Measurements from ENCODE around the gene SCEL. TPM values are rescaled to one million over a fixed set of nuclear protein-coding genes. Genes with fewer than 3 reads are reported as not detected.

The SCEL gene
- total RNA-seq, 2 experiments from 2014 or later, result not detected

GRCh38 chr13:77583581-77583980, 48.1 kb downstream of the SCEL start:
- Mint-ChIP-seq H3K4me1 (ENCODE audit: low read depth) (no peaks in the 10 kb centered on the region), H3K4me3 (no peak overlapping the region), H3K27me3 (no peaks in the 10 kb centered on the region), H3K36me3 (ENCODE audit: low read depth) (no peaks in the 10 kb centered on the region), H3K27ac (no peak overlapping the region), H3K9me3 (no peaks in the 10 kb centered on the region)
- TF ChIP-seq, protein P1, sequence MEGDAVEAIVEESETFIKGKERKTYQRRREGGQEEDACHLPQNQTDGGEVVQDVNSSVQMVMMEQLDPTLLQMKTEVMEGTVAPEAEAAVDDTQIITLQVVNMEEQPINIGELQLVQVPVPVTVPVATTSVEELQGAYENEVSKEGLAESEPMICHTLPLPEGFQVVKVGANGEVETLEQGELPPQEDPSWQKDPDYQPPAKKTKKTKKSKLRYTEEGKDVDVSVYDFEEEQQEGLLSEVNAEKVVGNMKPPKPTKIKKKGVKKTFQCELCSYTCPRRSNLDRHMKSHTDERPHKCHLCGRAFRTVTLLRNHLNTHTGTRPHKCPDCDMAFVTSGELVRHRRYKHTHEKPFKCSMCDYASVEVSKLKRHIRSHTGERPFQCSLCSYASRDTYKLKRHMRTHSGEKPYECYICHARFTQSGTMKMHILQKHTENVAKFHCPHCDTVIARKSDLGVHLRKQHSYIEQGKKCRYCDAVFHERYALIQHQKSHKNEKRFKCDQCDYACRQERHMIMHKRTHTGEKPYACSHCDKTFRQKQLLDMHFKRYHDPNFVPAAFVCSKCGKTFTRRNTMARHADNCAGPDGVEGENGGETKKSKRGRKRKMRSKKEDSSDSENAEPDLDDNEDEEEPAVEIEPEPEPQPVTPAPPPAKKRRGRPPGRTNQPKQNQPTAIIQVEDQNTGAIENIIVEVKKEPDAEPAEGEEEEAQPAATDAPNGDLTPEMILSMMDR (IDR thresholded peaks at IDR 0.05), result no peak
- ChIA-PET CTCF (interaction anchor here (1.9 kb wide), 1 partner anchor 10 kb away, joined by 11 read pairs; no protein-coding TSS in a partner anchor), POLR2A (no interaction called here)
- ATAC-seq (no peak), DNase-seq (no peak)
- intact Hi-C loops (cut with micrococcal nuclease), result no loop called here

DNA sequence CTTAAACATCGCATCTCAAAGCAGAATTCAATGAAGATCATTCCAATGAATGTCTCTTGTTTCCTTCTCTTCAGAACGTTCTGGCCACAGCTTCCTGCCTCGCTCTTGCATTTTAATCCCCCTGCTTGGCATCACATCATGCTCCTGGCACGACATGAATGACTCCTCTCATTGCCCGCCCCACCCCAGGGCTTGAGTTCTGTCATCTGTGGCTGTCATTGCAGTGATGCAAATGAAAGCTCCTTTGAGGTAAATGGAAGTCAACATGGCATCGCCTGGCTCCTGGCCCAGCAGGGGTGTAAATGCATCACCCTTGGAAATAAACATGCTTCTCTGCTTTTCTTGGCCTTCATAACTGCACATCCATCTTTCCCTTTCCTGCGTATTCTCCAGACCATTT, 48.6 kb downstream of the SCEL start:
- Mint-ChIP-seq H3K4me1 (ENCODE audit: low read depth) (no peaks in the 10 kb centered on the region), H3K9me3 (no peaks in the 10 kb centered on the region), H3K27me3 (no peaks in the 10 kb centered on the region), H3K36me3 (ENCODE audit: low read depth) (no peaks in the 10 kb centered on the region), H3K4me3 (no peak overlapping the region), H3K27ac (no peak overlapping the region)
- intact Hi-C loops (cut with micrococcal nuclease), result no loop called here
- no peak for DNase-seq
- CTCF ChIA-PET, result interaction anchor here (1.9 kb wide), 1 partner anchor 9 kb away, joined by 11 read pairs; no protein-coding TSS in a partner anchor
- POLR2A ChIA-PET, result no interaction called here
- ATAC-seq, result no peak
- TF ChIP-seq, protein P1 (IDR thresholded peaks at IDR 0.05), result no peak

DNA sequence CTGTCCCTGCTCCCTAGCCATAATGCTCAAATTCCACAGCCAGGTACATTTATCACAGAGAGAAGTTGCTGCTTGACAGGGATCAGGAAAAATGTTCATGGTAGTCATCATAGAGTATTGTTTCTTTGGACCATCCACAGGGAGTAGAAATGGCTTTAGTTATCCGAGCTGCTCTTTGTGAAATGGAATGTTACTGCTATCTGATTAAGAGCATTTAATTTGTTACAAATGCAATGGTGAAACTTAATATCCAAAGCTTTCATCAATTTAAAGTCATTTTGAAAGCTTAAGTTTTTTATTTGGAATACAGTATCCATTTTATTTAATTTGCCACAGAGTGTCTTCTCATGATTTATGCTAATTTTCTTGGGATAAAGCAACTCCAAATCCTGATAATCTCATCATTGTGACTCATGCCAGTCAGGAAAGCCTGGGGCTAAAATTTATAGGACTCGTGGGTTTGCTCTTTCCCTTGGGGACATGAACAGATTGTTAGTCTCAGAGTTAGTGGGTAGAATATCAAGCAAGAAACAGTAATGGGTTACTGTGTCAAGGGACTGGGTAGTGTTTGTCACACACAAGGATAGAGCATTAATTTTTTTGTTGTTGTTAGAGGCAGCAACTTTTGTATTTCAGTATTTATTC, 59.8 kb downstream of the SCEL start:
- Mint-ChIP-seq H3K4me3 (no peak overlapping the region), H3K27me3 (peaks cover 17% of the 10 kb centered on the region), H3K4me1 (ENCODE audit: low read depth) (no peaks in the 10 kb centered on the region), H3K9me3 (no peaks in the 10 kb centered on the region), H3K36me3 (ENCODE audit: low read depth) (no peaks in the 10 kb centered on the region), H3K27ac (no peak overlapping the region)
- CTCF ChIA-PET, result interaction anchor here (6.6 kb wide), 1 partner anchor 155 kb away, joined by 106 read pairs; no protein-coding TSS in a partner anchor
- DNase-seq, result no peak
- no peak for ATAC-seq
- TF ChIP-seq, protein P1 (IDR thresholded peaks at IDR 0.05), result no peak
- POLR2A ChIA-PET, result interaction anchor here (0.5 kb wide), 1 partner anchor 62 kb away, joined by 3 read pairs; no protein-coding TSS in a partner anchor
- intact Hi-C loops (cut with micrococcal nuclease), result no loop called here

GRCh38 chr13:77596777-77597176, 61.3 kb downstream of the SCEL start:
- DNase-seq, result no peak
- no peak for ATAC-seq
- ChIA-PET CTCF (interaction anchor here (6.6 kb wide), 1 partner anchor 154 kb away, joined by 106 read pairs; no protein-coding TSS in a partner anchor), POLR2A (no interaction called here)
- Mint-ChIP-seq H3K27me3 (peaks cover 17% of the 10 kb centered on the region), H3K27ac (no peak overlapping the region), H3K4me1 (ENCODE audit: low read depth) (no peaks in the 10 kb centered on the region), H3K4me3 (no peak overlapping the region), H3K9me3 (no peaks in the 10 kb centered on the region), H3K36me3 (ENCODE audit: low read depth) (no peaks in the 10 kb centered on the region)
- intact Hi-C loops (cut with micrococcal nuclease), result no loop called here
- TF ChIP-seq, protein P1 (IDR thresholded peaks at IDR 0.05), result no peak

DNA sequence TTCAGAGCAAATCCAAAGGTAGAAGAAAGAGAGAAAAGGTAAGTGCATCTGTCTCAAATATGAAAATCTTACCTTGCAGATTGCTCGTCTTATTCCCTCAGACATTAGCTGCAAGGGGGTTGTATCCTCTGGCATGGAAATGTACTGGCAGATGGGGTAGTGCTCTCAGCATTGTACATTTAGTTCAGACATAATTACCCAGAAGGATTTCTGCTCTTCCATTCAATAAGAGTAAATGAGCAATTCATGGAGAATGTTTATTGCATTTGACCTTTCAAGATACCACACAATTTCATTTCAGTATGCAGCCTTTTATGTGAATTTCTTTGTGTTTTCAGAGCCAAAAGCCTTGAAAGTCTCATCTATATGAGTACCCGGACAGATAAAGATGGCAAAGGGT, 63.8 kb downstream of the SCEL start:
- TF ChIP-seq, protein P1 (IDR thresholded peaks at IDR 0.05), result no peak
- intact Hi-C loops (cut with micrococcal nuclease), result no loop called here
- DNase-seq, result no peak
- CTCF ChIA-PET, result no interaction called here
- no peaks in the 10 kb centered on the region for H3K4me1 Mint-ChIP-seq (ENCODE audit: low read depth)
- H3K27me3 Mint-ChIP-seq, result peaks cover 8% of the 10 kb centered on the region
- H3K4me3 Mint-ChIP-seq, result no peak overlapping the region
- POLR2A ChIA-PET, result no interaction called here
- no peak for ATAC-seq
- H3K27ac Mint-ChIP-seq, result no peak overlapping the region
- H3K36me3 Mint-ChIP-seq (ENCODE audit: low read depth), result no peaks in the 10 kb centered on the region
- no peaks in the 10 kb centered on the region for H3K9me3 Mint-ChIP-seq

Measured in activated CD8-positive, alpha-beta T cell treated with anti-CD3 and anti-CD28 coated beads for 36 hours (primary cell).